Lung (tissue), 12 donors: Measurements from ENCODE around the gene AQP1. TPM values are rescaled to one million over a fixed set of nuclear protein-coding genes. Genes with fewer than 3 reads are reported as not detected.

Experiments
- ATAC-seq: fragments of 200-7000 bp; cut with Tn5 transposase; one replicate; pipeline ENCODE4 v1.9.1; 2020; ENCODE audit warnings: moderate number of reproducible peaks; ENCODE audit not compliant: insufficient read depth, low FRiP score
- DNase-seq, 3 donors: peaks; one replicate each; pipeline ENCODE4 v3.0.0-alpha.2; 2013 to 2017
- H3K27ac ChIP-seq, 2 donors: one replicate each; pipeline ENCODE4 v1.5.1; 2013; ENCODE audit warnings: mild to moderate bottlenecking in 2 of 2, moderate library complexity in 2 of 2, control low read depth in 1 of 2, inconsistent platforms in 1 of 2, low read depth in 1 of 2, low read length in 1 of 2
- H3K27me3 ChIP-seq, 3 donors: one replicate each; pipeline ENCODE4 v1.5.1; 2013; ENCODE audit warnings: low read length in 2 of 3; ENCODE audit not compliant: control insufficient read depth in 3 of 3, insufficient read depth in 3 of 3
- H3K36me3 ChIP-seq, 4 donors: one replicate each; pipeline ENCODE4 v1.5.1; 2013; ENCODE audit warnings: low read length in 4 of 4, mild to moderate bottlenecking in 1 of 4, moderate library complexity in 1 of 4; ENCODE audit not compliant: control insufficient read depth in 4 of 4, insufficient read depth in 4 of 4
- H3K4me1 ChIP-seq, 5 donors: one replicate each; pipeline ENCODE4 v1.5.1; 2013; ENCODE audit warnings: low read length in 5 of 5, mild to moderate bottlenecking in 2 of 5, moderate library complexity in 1 of 5; ENCODE audit not compliant: control insufficient read depth in 5 of 5, insufficient read depth in 5 of 5
- H3K4me3 ChIP-seq: one replicate; pipeline ENCODE4 v1.5.1; 2013; ENCODE audit warnings: mild to moderate bottlenecking, control low read depth, moderate library complexity
- H3K9ac ChIP-seq, 2 donors: one replicate each; pipeline ENCODE4 v1.5.1; 2013; ENCODE audit warnings: low read length in 2 of 2, control low read depth in 1 of 2; ENCODE audit not compliant: insufficient read depth in 1 of 2
- H3K9me3 ChIP-seq, 4 donors: one replicate each; pipeline ENCODE4 v1.5.1; 2013; ENCODE audit warnings: low read length in 3 of 4, mild to moderate bottlenecking in 1 of 4, moderate library complexity in 1 of 4; ENCODE audit not compliant: control insufficient read depth in 4 of 4, insufficient read depth in 3 of 4
- CTCF ChIP-seq: IDR thresholded peaks from 2 replicates; pipeline ENCODE4 v1.5.1; 2012; ENCODE audit warnings: mild to moderate bottlenecking; ENCODE audit errors: control extremely low read depth, extremely low read depth
- WGBS, 2 donors: extraction: QIAGEN DNeasy Blood & Tissue Kit; methylation state at CpG; one replicate each; pipeline ENCODE4 v1.1.7; 2013; 5-methylcytosine and 5-hydroxymethylcytosine counted together
- polyA plus RNA-seq, 2 donors: library from polyadenylated mRNA; stranded (reverse); fragments of 200-250 nt; gene quantifications; one replicate each; pipeline ENCODE4 v1.2.1, GENCODE V29; 2013
- total RNA-seq, 2 donors: library from RNA; depleted of rRNA in 1 of 2; stranded (reverse); fragments of >200 nt in 1 of 2; gene quantifications; one replicate each; pipeline ENCODE4 v1.2.1, GENCODE V29; 2014 to 2021
- donor health status: control.
- donor health status: control.
- donor health status: Bipolar disorder and iron deficiency.
- donor health status: healthy.
- donor health status: DM: yes; HTN: yes; CAD: no.

Gene AQP1
- total and polyA plus RNA-seq, 4 donors, result 267 to 655 (median 428) TPM

GRCh38 chr7:30871655-30872054 is 40.0 kb upstream of the AQP1 start:
- Histone ChIP-seq H3K9me3 (peaks cover 0 to 6% (median 0%) of the 10 kb centered on the region in 4 donors), H3K4me3 (no peak overlapping the region), H3K4me1 (peaks cover 0 to 16% (median 0%) of the 10 kb centered on the region in 5 donors), H3K9ac (no peak overlapping the region), H3K36me3 (peaks cover 0 to 18% (median 16%) of the 10 kb centered on the region in 4 donors), H3K27me3 (no peaks in the 10 kb centered on the region), H3K27ac (no peak overlapping the region)
- 96 to 99% methylated on average over 5 of the region's 5 CpGs for WGBS, 2 donors
- TF ChIP-seq CTCF, result no peak
- ATAC-seq (no peak), DNase-seq (no peak)

- 90 to 95% methylated on average over 2 of the region's 2 CpGs for WGBS, 2 donors
- no peak overlapping the region for H3K4me3 ChIP-seq
- TF ChIP-seq CTCF, result no peak
These were observed 38.4 kb upstream of the AQP1 start for GRCh38 chr7:30873207-30873606.

DNA sequence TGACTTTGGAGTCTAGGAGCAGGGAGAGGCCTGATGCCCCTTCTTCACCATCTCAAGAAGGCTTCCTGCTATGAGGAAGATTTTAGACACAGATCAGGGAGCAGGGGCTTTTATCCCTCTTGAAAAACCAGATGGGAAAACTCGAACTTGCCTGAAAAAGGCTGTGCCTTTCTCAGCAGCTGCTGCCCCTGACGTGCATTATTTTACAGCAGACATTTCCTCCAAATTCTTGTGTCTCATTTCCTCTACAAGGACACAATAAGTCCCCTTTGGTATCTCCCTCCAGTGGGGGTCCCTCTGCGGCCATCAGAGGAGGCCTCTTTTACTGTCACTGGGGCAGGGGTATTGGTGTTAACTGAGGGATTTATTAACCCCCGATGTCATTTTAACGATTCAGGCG is 38.0 kb upstream of the AQP1 start:
- Histone ChIP-seq H3K36me3 (peaks cover 0 to 18% (median 15%) of the 10 kb centered on the region in 4 donors), H3K9me3 (peaks cover 0 to 6% (median 0%) of the 10 kb centered on the region in 4 donors), H3K4me1 (peaks cover 0 to 13% (median 0%) of the 10 kb centered on the region in 5 donors), H3K4me3 (no peak overlapping the region), H3K27me3 (no peaks in the 10 kb centered on the region), H3K9ac (no peak overlapping the region), H3K27ac (peak overlapping the region in 1 of 2 donors; percentile 3)
- no peak for DNase-seq
- TF ChIP-seq CTCF, result no peak
- WGBS, 2 donors, result 79 to 80% methylated on average over 6 of the region's 6 CpGs
- no peak for ATAC-seq

More at GRCh38 chr7:30873207-30873606, 38.4 kb upstream of the AQP1 start:
- no peak for DNase-seq
- H3K36me3 ChIP-seq, result peaks cover 0 to 18% (median 16%) of the 10 kb centered on the region in 4 donors
- H3K27ac ChIP-seq, result peak overlapping the region in 1 of 2 donors; percentile 3
- no peak for ATAC-seq
- H3K4me1 ChIP-seq, result peaks cover 0 to 15% (median 0%) of the 10 kb centered on the region in 5 donors
- H3K9me3 ChIP-seq, result peaks cover 0 to 6% (median 0%) of the 10 kb centered on the region in 4 donors
- H3K27me3 ChIP-seq, result no peaks in the 10 kb centered on the region
- H3K9ac ChIP-seq, result no peak overlapping the region

DNA sequence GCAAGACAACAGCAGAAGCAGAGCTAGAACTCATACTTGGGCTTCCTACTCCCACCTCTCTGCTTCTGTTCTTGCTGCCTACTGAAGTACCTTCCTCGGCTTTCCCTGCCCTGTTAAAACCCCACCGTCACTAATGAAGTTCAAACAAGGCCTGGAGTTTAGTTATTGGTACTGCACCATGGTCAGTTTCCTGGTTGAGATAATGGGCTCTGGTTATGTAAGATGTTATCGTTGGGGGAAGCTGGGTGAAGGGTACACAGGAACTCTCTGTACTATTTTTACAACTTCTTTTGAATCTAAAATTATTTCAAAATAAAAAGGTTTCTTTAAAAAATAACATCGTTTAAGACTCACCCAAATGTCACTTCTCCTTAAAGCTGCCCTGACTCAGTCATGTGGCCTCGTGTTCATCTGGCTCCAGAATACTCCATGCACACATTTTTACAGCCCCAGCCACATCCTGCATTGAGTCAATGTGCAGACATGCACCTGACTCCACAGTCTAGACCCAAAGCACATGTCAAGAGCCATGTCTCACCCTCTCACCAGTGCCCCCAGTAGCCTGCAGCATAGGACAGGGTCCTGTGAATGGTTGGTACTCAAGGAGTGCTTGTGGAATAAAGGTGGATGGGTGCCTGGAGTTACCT is 36.9 kb upstream of the AQP1 start:
- no peak overlapping the region for H3K9ac ChIP-seq
- no peak for DNase-seq
- peaks cover 0 to 18% (median 15%) of the 10 kb centered on the region in 4 donors for H3K36me3 ChIP-seq
- H3K9me3 ChIP-seq, result peaks cover 0 to 6% (median 0%) of the 10 kb centered on the region in 4 donors
- H3K4me1 ChIP-seq, result peaks cover 0 to 13% (median 0%) of the 10 kb centered on the region in 5 donors
- H3K4me3 ChIP-seq, result no peak overlapping the region
- TF ChIP-seq CTCF, result no peak
- no peaks in the 10 kb centered on the region for H3K27me3 ChIP-seq
- WGBS, 2 donors, result 85 to 89% methylated on average over 5 of the region's 5 CpGs
- H3K27ac ChIP-seq, result no peak overlapping the region
- no peak for ATAC-seq
